Activated CD4-positive, alpha-beta T cell treated with anti-CD3 and anti-CD28 coated beads, Interleukin-2, amount 50 U/mL, for 24 hours (primary cell): Measurements from ENCODE around the gene PCDH18.
"Not testable (repeated sequence)": the region's sequence is repeated elsewhere in the genome, so short reads cannot be mapped to it uniquely, and the experiment has no call there.

Source experiments
- DNase-seq, 2 donors: peaks; one replicate each; pipeline ENCODE4 v3.0.0-alpha.2; 2020; ENCODE audit warnings: low read depth in 1 of 2, low spot score in 1 of 2

Gene PCDH18

GRCh38 chr4:137529432-137529831, 2.9 kb downstream of the PCDH18 start:
- DNase-seq, result no peak

- DNase-seq, result no peak
Observed at GRCh38 chr4:137528673-137529072, 3.6 kb downstream of the PCDH18 start.

- DNase-seq, result no peak
Observed at GRCh38 chr4:137526681-137527080, 5.6 kb downstream of the PCDH18 start.

- DNase-seq, result no peak
Observed at GRCh38 chr4:137524725-137525369, 7.4 kb downstream of the PCDH18 start.

- no peak for DNase-seq
Observed at GRCh38 chr4:137523329-137523728, 9.0 kb downstream of the PCDH18 start.

- no peak for DNase-seq
Observed at GRCh38 chr4:137521053-137521452, 11.2 kb downstream of the PCDH18 start.

- no peak for DNase-seq
Observed at GRCh38 chr4:137519406-137519805, 12.9 kb downstream of the PCDH18 start.

GRCh38 chr4:137517323-137517722, 15.0 kb downstream of the PCDH18 start:
- not testable (repeated sequence) for DNase-seq

GRCh38 chr4:137514406-137515111, 17.7 kb downstream of the PCDH18 start:
- no peak for DNase-seq

- DNase-seq, result no peak
Observed at GRCh38 chr4:137510557-137511265, 21.6 kb downstream of the PCDH18 start.

- DNase-seq, result no peak
Observed at GRCh38 chr4:137509855-137510282, 22.4 kb downstream of the PCDH18 start.

- no peak for DNase-seq
Observed at GRCh38 chr4:137502339-137503129, 29.8 kb downstream of the PCDH18 start.

- not testable (repeated sequence) for DNase-seq
Observed at GRCh38 chr4:137496267-137496666, 36.0 kb downstream of the PCDH18 start.

- no peak for DNase-seq
Observed at GRCh38 chr4:137495578-137495977, 36.7 kb downstream of the PCDH18 start.

GRCh38 chr4:137483313-137483959, 48.9 kb downstream of the PCDH18 start:
- not testable (repeated sequence) for DNase-seq

GRCh38 chr4:137479657-137480056, 52.6 kb downstream of the PCDH18 start:
- DNase-seq, result not testable (repeated sequence)

- DNase-seq, result no peak
Observed at GRCh38 chr4:137476345-137476744, 55.9 kb downstream of the PCDH18 start.

GRCh38 chr4:137474711-137475301, 57.5 kb downstream of the PCDH18 start:
- DNase-seq, result no peak

GRCh38 chr4:137471895-137472294, 60.4 kb downstream of the PCDH18 start:
- no peak for DNase-seq

- no peak for DNase-seq
Observed at GRCh38 chr4:137471461-137471860, 60.8 kb downstream of the PCDH18 start.
